ENCODE data around the gene NAPG. TPM values are rescaled to one million over a fixed set of nuclear protein-coding genes. Genes with fewer than 3 reads are reported as not detected.

Gene NAPG
- total RNA-seq, 1 experiment from 2014 or later: 41.5 TPM

GRCh38 chr18:10519366-10519765, 6.5 kb upstream of the NAPG start:
- ChIA-PET CTCF (interaction anchor here (0.6 to 1.7 kb wide), 4 partner anchors 513 to 944 kb away, joined by 3 to 7 read pairs (median 4); no protein-coding TSS in a partner anchor), POLR2A (no interaction called here)
- BruUV-seq (replicated peaks): no TSS peak
- H3K4me1 ChIP-seq: no peaks in the 10 kb centered on the region
- Mint-ChIP-seq H3K36me3 (ENCODE audit: insufficient read depth, unreplicated experiment) (no peaks in the 10 kb centered on the region), H3K27ac (ENCODE audit: unreplicated experiment) (no peak overlapping the region), H3K27me3 (ENCODE audit: insufficient read depth, unreplicated experiment) (peaks cover 16% of the 10 kb centered on the region), H3K9me3 (ENCODE audit: unreplicated experiment) (no peaks in the 10 kb centered on the region), H3K4me3 (ENCODE audit: unreplicated experiment) (no peak overlapping the region), H3K4me1 (ENCODE audit: low read depth, unreplicated experiment) (no peaks in the 10 kb centered on the region)
- no peak overlapping the region for H3K4me3 ChIP-seq (ENCODE audit: low read depth, low read length)
- no peaks in the 10 kb centered on the region for H3K9me3 ChIP-seq
- H3K27me3 ChIP-seq (replicated peaks; ENCODE audit: control insufficient read depth, insufficient read depth, low read length): peaks cover 1% of the 10 kb centered on the region
- intact Hi-C loops (cut with micrococcal nuclease; ENCODE audit: unreplicated experiment): loop anchor here (10.0 kb wide), 1 partner anchor 185 kb away; no protein-coding TSS in a partner anchor
- no peak for DNase-seq
- no peaks in the 10 kb centered on the region for H3K36me3 ChIP-seq (ENCODE audit: control insufficient read depth, insufficient read depth, low read length)
- TF ChIP-seq CTCF (IDR thresholded peaks at IDR 0.05; ENCODE audit: insufficient read depth in 1 of 2, low read depth in 1 of 2, low read length in 1 of 2, severe bottlenecking in 1 of 2, unreplicated experiment in 1 of 2): no peak

GRCh38 chr18:10519999-10520935, 5.6 kb upstream of the NAPG start:
- no peak overlapping the region for H3K4me3 Mint-ChIP-seq (ENCODE audit: unreplicated experiment)
- H3K4me1 ChIP-seq: peaks cover 3% of the 10 kb centered on the region; the same call in 1 of the 2 replicates
- no peaks in the 10 kb centered on the region for H3K36me3 Mint-ChIP-seq (ENCODE audit: insufficient read depth, unreplicated experiment)
- H3K27me3 ChIP-seq (replicated peaks; ENCODE audit: control insufficient read depth, insufficient read depth, low read length): peaks cover 1% of the 10 kb centered on the region
- peaks cover 16% of the 10 kb centered on the region for H3K27me3 Mint-ChIP-seq (ENCODE audit: insufficient read depth, unreplicated experiment)
- no peak overlapping the region for H3K4me3 ChIP-seq (ENCODE audit: low read depth, low read length)
- ChIA-PET POLR2A (no interaction called here), CTCF (interaction anchor here (0.6 to 1.7 kb wide), 3 partner anchors 514 to 945 kb away, joined by 3 to 6 read pairs (median 3); no protein-coding TSS in a partner anchor)
- DNase-seq: peak; percentile 80 to 81
- peak; percentile 73 to 91 for TF ChIP-seq CTCF (IDR thresholded peaks at IDR 0.05; ENCODE audit: insufficient read depth in 1 of 2, low read depth in 1 of 2, low read length in 1 of 2, severe bottlenecking in 1 of 2, unreplicated experiment in 1 of 2)
- no TSS peak for BruUV-seq (replicated peaks)
- no peaks in the 10 kb centered on the region for H3K36me3 ChIP-seq (ENCODE audit: control insufficient read depth, insufficient read depth, low read length)
- peaks cover 7% of the 10 kb centered on the region for H3K4me1 Mint-ChIP-seq (ENCODE audit: low read depth, unreplicated experiment)
- no peaks in the 10 kb centered on the region for H3K9me3 Mint-ChIP-seq (ENCODE audit: unreplicated experiment)
- intact Hi-C loops (cut with micrococcal nuclease; ENCODE audit: unreplicated experiment): loop anchor here (1.0 to 10.0 kb wide), 3 partner anchors 185 to 549 kb away; no protein-coding TSS in a partner anchor
- H3K9me3 ChIP-seq: no peaks in the 10 kb centered on the region
- no peak overlapping the region for H3K27ac Mint-ChIP-seq (ENCODE audit: unreplicated experiment)

GRCh38 chr18:10521566-10521965, 4.3 kb upstream of the NAPG start:
- peaks cover 13% of the 10 kb centered on the region for H3K27me3 Mint-ChIP-seq (ENCODE audit: insufficient read depth, unreplicated experiment)
- CTCF ChIA-PET: no interaction called here
- Histone ChIP-seq H3K4me3 (ENCODE audit: low read depth, low read length) (no peak overlapping the region), H3K27me3 (replicated peaks; ENCODE audit: control insufficient read depth, insufficient read depth, low read length) (peaks cover 1% of the 10 kb centered on the region), H3K9me3 (no peaks in the 10 kb centered on the region), H3K4me1 (peaks cover 6% of the 10 kb centered on the region; the same call in 1 of the 2 replicates), H3K36me3 (ENCODE audit: control insufficient read depth, insufficient read depth, low read length) (no peaks in the 10 kb centered on the region)
- no peak overlapping the region for H3K4me3 Mint-ChIP-seq (ENCODE audit: unreplicated experiment)
- no peaks in the 10 kb centered on the region for H3K9me3 Mint-ChIP-seq (ENCODE audit: unreplicated experiment)
- POLR2A ChIA-PET: no interaction called here
- TF ChIP-seq CTCF (IDR thresholded peaks at IDR 0.05; ENCODE audit: insufficient read depth in 1 of 2, low read depth in 1 of 2, low read length in 1 of 2, severe bottlenecking in 1 of 2, unreplicated experiment in 1 of 2): no peak
- intact Hi-C loops (cut with micrococcal nuclease; ENCODE audit: unreplicated experiment): no loop called here
- H3K4me1 Mint-ChIP-seq (ENCODE audit: low read depth, unreplicated experiment): peaks cover 8% of the 10 kb centered on the region
- no peak for DNase-seq
- BruUV-seq (replicated peaks): no TSS peak
- H3K36me3 Mint-ChIP-seq (ENCODE audit: insufficient read depth, unreplicated experiment): peaks cover 4% of the 10 kb centered on the region
- no peak overlapping the region for H3K27ac Mint-ChIP-seq (ENCODE audit: unreplicated experiment)
